GM18508 (cell line): ENCODE results near the gene MEFV.
A peak's percentile ranks its signal among the peaks of the same experiment; 100 is the strongest.
"Not testable (repeated sequence)": the region's sequence is repeated elsewhere in the genome, so short reads cannot be mapped to it uniquely, and the experiment has no call there.

ENCODE experiments used
- ATAC-seq: cut with Tn5 transposase; IDR thresholded peaks from one replicate; pipeline ENCODE4 v1.9.1; 2021; ENCODE audit warnings: moderate number of reproducible peaks; ENCODE audit not compliant: insufficient read depth, unreplicated experiment

The MEFV gene

DNA sequence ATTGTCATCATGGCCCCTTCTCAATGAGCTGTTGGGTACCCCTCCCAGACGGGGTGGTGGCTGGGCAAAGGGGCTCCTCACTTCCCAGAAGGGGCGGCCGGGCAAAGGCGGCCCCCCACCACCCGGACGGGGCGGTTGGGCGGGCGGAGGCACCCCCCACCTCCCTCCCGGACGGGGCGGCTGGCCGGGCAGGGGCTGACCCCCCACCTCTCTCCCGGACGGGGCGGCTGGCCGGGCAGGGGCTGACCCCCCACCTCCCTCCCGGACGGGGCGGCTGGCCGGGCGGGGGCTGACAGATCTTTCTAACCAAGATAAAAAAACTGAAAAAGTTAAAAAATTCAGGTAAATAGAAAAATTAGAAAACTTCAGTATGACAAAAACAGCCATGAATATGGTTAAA lies 14.8 kb upstream of the MEFV start:
- ATAC-seq = not testable (repeated sequence)

DNA sequence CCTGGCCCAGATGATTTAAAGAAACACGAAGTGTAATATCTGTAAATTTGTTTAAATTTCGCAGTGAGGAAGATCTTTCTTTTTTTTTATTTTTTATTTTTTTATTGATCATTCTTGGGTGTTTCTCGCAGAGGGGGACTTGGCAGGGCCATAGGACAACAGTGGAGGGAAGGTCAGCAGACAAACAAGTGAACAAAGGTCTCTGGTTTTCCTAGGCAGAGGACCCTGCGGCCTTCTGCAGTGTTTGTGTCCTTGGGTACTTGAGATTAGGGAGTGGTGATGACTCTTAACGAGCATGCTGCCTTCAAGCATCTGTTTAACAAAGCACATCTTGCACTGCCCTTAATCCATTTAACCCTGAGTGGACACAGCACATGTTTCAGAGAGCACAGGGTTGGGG lies 14.3 kb upstream of the MEFV start:
- ATAC-seq = not testable (repeated sequence)

GRCh38 chr16:3268294-3268693 lies 11.9 kb upstream of the MEFV start:
- ATAC-seq = no peak

DNA sequence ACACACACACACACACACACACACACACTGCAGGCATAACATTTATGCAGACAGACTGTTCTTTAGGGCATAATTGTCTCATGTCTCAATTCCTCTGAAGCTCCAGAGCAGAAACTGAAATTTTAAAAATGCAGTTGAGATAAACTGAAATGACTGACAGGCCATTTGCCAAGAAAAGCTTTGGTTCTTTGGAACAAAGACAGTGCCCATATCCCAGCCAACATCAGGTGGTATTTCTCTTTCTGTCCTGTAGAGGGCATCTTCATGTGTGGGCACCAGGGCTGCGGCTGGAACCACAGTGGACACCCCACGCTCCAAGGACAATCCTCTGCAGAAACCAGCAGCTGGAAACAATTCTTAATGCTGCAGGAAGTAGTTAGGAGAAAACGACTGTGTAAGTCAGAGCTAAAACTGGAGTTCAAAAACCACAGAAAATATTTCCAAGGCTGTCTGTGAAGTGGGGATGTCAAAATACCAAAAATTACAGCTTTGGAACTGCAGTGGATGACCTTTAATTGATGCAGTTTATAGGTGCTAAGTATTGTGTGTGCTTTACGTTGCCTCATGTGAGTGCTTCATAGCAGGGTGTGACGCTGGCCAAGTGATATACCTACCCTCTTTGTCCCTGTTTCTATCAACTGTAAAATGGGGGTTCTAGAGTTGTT lies 10.6 kb upstream of the MEFV start:
- no peak for ATAC-seq

DNA sequence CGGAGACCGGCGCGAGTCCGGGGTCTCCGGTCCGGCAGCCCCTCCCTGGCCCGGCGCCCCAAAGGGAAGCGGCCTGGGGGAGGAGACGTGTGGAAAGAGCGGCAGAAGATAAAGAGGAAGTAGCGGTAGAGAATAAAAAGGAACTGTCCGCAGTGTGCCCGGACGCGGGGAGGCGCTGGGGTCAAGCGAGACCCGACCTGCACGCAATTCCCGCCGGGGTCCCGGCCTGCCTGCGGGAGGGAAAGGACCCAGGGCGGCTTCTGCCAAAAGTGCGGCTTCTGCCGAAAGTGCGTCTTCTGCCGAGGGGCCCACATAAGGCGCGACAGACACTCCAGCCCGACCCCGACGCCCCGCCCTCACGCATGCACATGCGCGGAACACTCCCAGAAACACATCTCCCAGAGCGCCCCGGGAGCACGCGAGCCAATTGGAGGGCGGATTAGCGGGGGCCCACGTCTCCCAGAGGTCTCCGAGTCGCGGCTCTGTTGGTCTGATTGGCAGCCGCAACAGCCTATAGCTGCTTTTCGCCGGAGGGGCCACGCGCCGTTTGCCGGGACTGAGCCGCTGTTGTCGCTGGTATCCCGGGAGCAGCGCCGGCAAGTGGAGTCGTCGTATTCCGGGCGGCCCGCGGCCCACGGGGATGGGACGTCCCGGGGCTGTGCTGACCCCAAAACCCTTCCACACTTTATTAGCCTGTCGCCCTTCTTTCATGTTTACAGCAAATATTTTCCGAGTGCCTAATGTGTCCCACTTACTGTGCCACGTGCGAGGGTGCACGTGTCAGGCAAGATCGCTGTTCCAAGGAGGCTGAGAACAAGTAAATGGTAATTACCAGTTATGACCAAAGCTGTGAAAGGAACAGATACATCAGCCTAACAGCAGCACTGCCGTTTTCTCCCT lies 8.0 kb upstream of the MEFV start:
- ATAC-seq = peak; percentile 51

GRCh38 chr16:3262517-3262916 lies 6.1 kb upstream of the MEFV start:
- ATAC-seq = no peak

- ATAC-seq = no peak
Measured at GRCh38 chr16:3259836-3260235, 3.4 kb upstream of the MEFV start.

DNA sequence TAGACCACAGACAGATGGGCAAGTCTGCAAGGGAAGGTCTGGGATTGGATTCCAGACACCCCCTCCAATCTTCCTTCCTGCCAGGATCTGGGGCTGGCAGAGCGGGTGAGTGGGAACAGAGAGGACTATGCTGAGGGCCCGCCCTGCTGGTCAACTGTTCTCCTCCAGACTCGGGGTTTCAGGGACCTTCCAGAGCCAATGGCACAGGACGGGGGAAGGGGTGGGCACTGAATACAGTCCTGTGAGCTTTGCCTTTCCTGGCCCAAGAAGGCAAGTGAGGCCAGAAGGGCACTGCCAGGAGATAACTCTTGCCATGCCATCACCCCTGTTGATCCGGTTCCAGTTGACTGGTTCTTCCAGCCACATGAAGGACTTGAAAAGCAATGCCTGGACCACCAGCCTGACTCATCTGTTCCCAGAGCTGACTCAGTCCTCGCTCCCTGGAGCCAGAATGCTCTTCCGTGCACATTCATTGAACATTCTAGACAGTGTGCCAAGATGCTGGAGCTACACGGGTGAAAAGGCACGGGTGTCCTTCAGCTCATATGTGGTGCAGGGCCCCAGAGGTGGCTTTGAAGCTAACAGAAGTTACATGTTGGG lies 533 bp upstream of the MEFV start:
- no peak for ATAC-seq

DNA sequence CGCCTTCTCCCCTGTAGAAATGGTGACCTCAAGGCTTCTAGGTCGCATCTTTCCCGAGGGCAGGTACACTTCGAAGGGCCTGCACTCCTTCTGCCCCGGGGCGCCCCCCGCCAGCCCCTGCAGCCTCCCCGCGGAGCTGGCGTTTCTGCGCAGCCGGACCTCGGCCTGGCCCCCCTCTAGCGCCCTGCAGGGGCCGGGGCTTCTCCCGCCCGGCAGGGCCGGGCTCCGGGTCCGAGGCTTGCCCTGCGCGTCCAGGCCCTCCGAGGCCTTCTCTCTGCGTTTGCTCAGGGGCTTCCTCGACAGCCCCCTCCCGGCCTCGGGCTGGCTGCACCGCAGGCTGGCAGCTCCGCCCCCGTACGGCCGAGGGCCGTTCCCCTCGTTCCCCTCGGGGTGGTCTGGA lies 2.1 kb downstream of the MEFV start:
- no peak for ATAC-seq

DNA sequence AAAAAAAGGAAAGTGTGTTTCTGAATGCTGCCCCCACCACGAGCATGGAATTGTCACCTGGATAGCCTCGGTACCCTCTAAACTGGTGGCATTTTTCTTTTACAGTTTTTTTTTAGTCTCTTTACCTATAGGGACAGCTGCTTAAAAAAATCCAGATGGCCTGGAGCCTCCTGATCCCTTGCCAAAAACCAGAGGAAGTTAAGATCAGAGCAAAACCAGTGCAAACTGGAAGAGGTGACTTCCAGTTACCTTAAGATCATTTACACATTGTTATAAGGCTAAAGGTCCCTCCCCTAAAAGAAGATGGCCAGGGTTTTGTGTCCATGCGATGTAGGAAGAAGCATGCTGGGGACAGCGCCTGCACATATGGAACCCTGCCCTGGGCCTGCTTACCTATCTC lies 3.5 kb downstream of the MEFV start:
- no peak for ATAC-seq

- no peak for ATAC-seq
Measured at GRCh38 chr16:3249451-3249850, 7.0 kb downstream of the MEFV start.

DNA sequence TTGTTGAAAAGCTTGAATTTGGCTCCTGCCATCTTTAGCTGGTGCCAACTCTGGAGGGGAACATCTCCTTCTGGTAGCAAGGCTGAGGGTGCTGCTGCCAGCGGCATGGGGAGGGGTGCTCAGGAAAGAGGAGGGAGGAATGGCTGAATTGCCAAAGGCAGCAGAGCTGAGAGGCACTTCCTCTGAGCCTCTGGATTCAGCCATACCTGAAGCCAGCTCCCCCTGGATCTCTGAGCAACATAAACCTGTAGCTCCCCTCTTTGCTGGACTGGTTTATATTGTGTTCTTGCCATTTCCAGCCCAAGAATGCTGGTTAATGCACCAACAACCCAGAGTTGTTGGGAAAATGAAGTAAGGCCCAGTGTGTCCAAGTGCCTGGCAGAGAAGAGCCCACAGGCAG lies 7.4 kb downstream of the MEFV start:
- ATAC-seq = no peak

DNA sequence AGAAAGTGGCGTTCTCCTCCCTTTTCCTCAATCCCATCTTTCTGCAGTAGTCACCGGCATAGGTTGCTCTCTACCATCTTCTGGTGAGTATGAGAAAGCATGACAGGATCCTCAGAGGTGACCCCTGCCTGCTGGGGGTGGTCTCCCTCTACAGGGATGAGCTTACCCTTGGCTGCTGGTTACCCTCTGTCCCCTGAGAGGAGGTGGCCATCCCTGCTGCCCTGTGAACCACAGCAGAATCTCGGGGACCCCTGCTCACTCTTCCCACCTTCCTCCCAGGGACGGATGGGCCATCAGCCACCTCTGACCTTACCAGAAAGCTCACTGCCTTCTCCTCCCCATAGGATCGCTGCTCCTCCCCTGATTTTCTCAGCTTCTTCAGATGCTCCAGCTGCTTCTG lies 7.8 kb downstream of the MEFV start:
- no peak for ATAC-seq

DNA sequence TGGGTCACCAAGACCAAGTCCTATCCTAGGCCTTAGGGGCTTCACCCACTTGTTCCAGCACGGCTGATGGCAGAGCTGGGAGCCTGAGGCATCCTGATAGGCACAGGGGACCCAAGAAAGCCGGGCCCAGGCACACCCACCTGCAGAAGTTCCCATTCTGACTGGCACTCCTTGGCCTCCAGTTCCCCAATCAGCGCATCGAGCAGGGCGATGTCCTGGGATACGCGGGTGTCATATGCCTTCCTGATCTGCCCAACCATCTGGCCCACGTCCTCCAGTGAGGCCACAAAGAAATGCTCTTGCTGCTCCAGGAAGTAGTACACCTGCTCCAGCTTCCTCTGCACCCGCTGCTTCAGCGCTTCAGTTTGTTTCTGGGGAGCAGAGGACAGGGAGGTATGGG lies 9.6 kb downstream of the MEFV start:
- no peak for ATAC-seq

DNA sequence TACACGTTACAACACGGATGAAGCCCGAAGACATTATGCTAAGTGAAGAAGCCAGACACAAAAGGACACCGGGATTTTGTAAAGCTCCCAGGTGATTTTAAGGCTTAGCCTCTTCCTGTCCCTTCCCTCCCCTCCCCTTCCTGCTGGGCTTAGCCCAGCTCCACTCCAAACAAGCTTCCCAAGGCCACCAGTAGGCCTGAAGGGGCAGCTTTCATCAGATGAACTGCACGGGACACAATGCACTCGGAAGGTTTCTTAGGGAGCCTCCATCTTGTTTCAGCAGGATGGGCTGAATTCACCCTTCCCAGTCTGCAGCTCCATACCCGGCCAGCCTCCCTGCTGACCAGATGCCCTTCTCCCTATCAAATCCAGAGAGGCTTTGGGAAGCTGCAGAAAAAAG lies 10.4 kb downstream of the MEFV start:
- no peak for ATAC-seq

DNA sequence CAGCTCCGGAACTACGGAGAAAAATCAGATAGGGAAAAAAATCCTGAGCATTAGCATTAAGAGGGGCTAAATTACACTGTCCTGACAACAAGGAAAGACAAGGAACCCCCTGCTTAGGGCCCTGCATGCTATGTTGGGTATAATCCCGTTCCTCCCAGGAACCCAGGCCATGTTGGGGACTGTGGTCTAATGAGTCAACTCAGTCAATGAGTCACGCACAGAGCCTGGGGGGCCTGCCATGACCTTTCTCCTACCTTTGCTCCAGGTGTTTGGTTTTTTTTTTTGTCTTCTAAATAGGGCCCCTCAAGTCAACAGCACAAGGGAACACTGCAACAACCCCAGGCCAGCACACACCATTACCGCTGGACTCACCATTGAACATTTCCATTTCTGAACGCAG lies 12.6 kb downstream of the MEFV start:
- no peak for ATAC-seq

DNA sequence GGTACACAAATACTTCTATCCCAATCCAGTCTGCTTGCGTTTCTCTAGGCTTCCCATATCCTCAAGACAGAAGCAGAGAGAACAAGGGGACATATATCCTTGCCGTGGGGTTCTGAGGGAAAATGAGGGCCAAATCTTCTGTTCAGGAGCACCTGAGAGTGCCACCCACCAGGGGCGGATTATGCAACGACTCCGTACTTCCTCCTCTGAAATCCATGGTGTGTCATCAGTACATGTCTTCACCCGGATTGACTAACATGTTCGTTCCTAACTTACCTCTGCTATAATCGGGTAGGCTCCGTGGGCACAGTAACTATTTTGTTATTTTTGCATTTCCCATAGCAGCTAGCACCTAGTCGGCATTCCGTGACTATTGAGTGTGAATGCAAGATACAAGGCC lies 13.7 kb downstream of the MEFV start:
- no peak for ATAC-seq

DNA sequence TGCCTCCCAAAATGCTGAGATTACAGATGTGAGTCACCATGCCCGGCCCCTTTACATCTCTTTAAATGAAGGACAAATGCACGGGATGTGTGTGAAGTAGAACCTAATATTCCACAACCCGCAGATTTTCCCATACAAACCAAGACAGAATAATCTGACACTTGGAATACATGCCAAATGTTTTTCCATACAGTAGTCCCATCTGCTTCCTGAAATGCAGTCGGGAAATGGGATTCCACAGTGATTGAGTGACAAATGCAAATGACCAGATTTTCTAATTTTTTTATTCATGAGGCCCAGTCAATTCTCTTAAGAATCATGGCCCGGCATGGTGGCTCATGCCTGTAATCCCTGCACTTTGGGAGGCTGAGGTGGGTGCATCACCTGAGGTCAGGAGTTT lies 14.7 kb downstream of the MEFV start:
- no peak for ATAC-seq

DNA sequence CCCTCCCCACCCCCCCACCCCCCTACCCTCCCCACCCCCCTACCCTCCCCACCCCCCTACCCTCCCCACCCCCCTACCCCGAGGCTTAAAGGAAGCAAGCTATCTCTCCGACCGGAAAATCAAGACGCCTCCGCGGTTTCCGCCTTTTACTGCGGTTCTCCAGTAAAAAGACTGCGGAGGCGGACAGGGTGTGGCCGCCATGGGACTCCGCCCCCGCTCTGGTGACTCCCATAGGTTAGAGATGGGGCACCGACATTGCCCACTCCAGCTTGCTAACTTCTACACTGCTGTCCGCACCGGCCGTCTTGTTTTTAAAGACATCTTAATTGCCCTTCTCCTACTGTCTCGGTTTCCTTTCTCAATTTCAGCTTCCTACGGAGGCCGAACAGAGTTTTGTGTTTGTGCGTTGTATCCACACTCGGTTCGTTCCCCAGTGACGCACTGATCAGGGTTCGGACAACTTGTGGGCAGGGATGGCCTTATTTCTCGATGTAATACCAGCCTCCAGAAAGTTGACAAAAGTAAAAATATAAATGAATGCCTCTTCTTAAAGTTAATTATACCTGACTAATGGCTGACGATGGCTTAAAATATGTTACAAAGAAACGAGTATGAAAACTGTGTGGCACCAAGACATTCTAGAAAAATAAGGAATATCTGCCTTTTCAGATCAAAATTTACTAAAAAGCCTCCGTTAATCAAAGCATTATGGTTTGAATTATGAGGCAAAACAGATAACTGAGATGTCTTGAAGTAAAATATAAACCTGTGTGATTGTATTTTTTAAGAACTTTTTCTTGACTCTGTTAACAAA lies 20.4 kb downstream of the MEFV start:
- no peak for ATAC-seq

DNA sequence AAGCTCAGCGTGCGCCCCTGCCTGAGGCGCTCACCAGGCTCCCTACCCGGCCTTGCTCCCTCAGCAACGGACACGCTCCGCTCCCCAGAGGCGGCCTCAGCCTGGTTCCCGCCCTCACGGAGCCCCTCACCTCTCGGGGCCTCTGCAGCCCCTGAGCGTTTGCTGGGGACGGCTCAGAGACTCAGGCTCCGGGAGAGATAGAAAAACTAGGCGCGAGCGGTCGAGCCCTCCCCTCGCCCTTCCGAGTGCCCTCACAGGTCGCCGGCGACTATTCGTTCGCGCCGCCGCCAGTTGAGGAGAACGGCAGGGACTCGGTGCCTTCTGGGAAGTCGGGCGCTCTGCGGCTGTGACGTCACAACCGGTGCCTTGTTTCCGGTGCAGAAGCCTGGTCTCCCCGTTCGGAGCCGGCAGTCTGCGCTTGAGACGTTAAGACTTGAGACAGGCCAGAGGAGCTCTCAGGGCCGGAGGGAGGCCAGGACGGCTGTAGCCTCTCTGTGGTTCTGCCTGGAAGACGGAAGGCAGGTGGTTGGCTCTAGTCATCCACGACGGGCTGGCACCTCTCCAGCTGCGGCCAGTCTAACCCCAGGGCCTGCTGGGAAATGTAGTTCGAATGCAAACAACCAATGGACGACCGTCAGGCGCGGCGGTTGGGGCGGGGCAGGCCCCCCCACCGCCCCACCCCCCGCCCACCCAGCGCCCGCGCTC lies 21.4 kb downstream of the MEFV start, which contains the start of gene ZNF200:
Gene ZNF200 (minus strand): TSS at position 302 of the 705 bp plus-strand sequence. CDS start 1,403 bp downstream, outside the sequence.
- ATAC-seq = peak; percentile 54
